LNCAP (cell line): ENCODE results near the gene DDX46.

Experiments
- CTCF ChIP-seq: fragments of 450-650 bp; IDR thresholded peaks from 2 replicates; pipeline ENCODE4 v1.5.1; 2017; ENCODE audit warnings: mild to moderate bottlenecking

The DDX46 gene

GRCh38 chr5:134837530-134838181, 79.1 kb downstream of the DDX46 start:
- no peak for TF ChIP-seq CTCF

GRCh38 chr5:134840811-134841210, 82.2 kb downstream of the DDX46 start:
- no peak for TF ChIP-seq CTCF

- no peak for TF ChIP-seq CTCF
These were observed 85.7 kb downstream of the DDX46 start for GRCh38 chr5:134844252-134844651.

- TF ChIP-seq CTCF: no peak
These were observed 86.8 kb downstream of the DDX46 start for GRCh38 chr5:134845335-134845851.

- TF ChIP-seq CTCF: no peak
These were observed 87.5 kb downstream of the DDX46 start, which contains the start of gene C5orf24 for GRCh38 chr5:134845852-134846640. C5orf24 (plus strand) TSS chr5:134845968; CDS start chr5:134854901, 8,933 bp downstream.

GRCh38 chr5:134846641-134846960, 88.0 kb downstream of the DDX46 start:
- TF ChIP-seq CTCF: no peak

GRCh38 chr5:134851307-134851923, 92.8 kb downstream of the DDX46 start:
- TF ChIP-seq CTCF: peak; percentile 75
